HepG2 (cell line): Measurements from ENCODE around the gene ANKRD13D. TPM values are rescaled to one million over a fixed set of nuclear protein-coding genes. Genes with fewer than 3 reads are reported as not detected.

ENCODE experiments used
- ATAC-seq: fragments of 200-7000 bp; cut with Tn5 transposase; 3 replicates; pipeline ENCODE4 v1.9.1; 2020; ENCODE audit warnings: mild to moderate bottlenecking, moderate library complexity
- BruUV-seq: library from RNA; stranded (reverse); fragments of 400-500 nt; replicated peaks from 2 replicates; lab custom pipeline; 2021; lab: Mats Ljungman, UMichigan
- CTCF ChIA-PET: fragments of 300-600 bp; formaldehyde crosslinking; extraction: SDS; loops from one replicate; lab custom pipeline; 2021; ENCODE audit warnings: low total read pairs, inconsistent platforms, low intra/inter-chr PET ratio; lab: Yijun Ruan, JAX
- POLR2A ChIA-PET: fragments of 350-600 bp; sonication (Branson Sonifier 250); formaldehyde crosslinking; loops from one replicate; lab custom pipeline; 2020; ENCODE audit warnings: antibody characterized with exemption, inconsistent platforms; lab: Yijun Ruan, JAX
- DNase-seq: peaks from one replicate; pipeline ENCODE4 v3.0.0-alpha.2; 2015; ENCODE audit warnings: low spot score
- FAIRE-seq: peaks from 3 replicates; lab custom pipeline; 2011; peaks lifted over from hg19 to GRCh38; lab: Jason Lieb, UNC
- H2AFZ ChIP-seq: one replicate; pipeline ENCODE4 v1.6.1; 2011; ENCODE audit warnings: low read length, inconsistent platforms
- H3K27ac ChIP-seq: fragments of 300-600 bp; 3 replicates; pipeline ENCODE4 v1.8.0; 2011; ENCODE audit warnings: mixed run types, mild to moderate bottlenecking, mixed read lengths, low read length, inconsistent platforms; ENCODE audit not compliant: insufficient read depth; ENCODE audit errors: extremely low read length
- H3K27me3 ChIP-seq, 2 experiments: fragments of 200-600 bp in 1 of 2; 2 replicates in 1 of 2; 3 replicates in 1 of 2; pipeline versions ENCODE4 v1.6.0 to v1.8.0; 2011; ENCODE audit warnings: low read length in 2 of 2, mild to moderate bottlenecking in 2 of 2, moderate library complexity in 2 of 2, inconsistent platforms in 1 of 2; ENCODE audit not compliant: insufficient read depth in 2 of 2, control insufficient read depth in 1 of 2
- H3K36me3 ChIP-seq, 2 experiments: fragments of 200-600 bp in 1 of 2; replicated peaks in 1 of 2; 2 replicates in 1 of 2; 3 replicates in 1 of 2; pipeline versions ENCODE4 v1.5.1 to v1.8.0; 2011; ENCODE audit warnings: low read length in 2 of 2, inconsistent platforms in 1 of 2; ENCODE audit not compliant: insufficient read depth in 2 of 2, control insufficient read depth in 1 of 2
- H3K4me1 ChIP-seq: 2 replicates; pipeline ENCODE4 v1.5.1; 2012; ENCODE audit warnings: low read length, inconsistent platforms; ENCODE audit not compliant: insufficient read depth
- H3K4me2 ChIP-seq: 2 replicates; pipeline ENCODE4 v1.6.0; 2011; ENCODE audit warnings: low read depth, low read length, inconsistent platforms
- H3K4me3 ChIP-seq, 3 experiments: fragments of 200-600 bp in 1 of 3; sonication (generic), shearing (Covaris generic) in 1 of 3; replicated peaks in 1 of 3; 2 replicates each; pipeline ENCODE4 v1.5.1; 2011 to 2016; ENCODE audit warnings: low read length in 3 of 3, inconsistent platforms in 2 of 3, low read depth in 2 of 3, mild to moderate bottlenecking in 2 of 3, control low read depth in 1 of 3, mixed read lengths in 1 of 3; ENCODE audit not compliant: insufficient read depth in 1 of 3
- H3K79me2 ChIP-seq: one replicate; pipeline ENCODE4 v1.6.1; 2011; ENCODE audit warnings: low read length, inconsistent platforms; ENCODE audit not compliant: insufficient read depth
- H3K9ac ChIP-seq: 2 replicates; pipeline ENCODE4 v1.6.0; 2011; ENCODE audit warnings: mild to moderate bottlenecking, low read depth, low read length, inconsistent platforms; ENCODE audit not compliant: insufficient read depth
- H3K9me3 ChIP-seq: 2 replicates; pipeline ENCODE4 v1.5.1; 2012; ENCODE audit warnings: mild to moderate bottlenecking, low read length
- H4K20me1 ChIP-seq: 2 replicates; pipeline ENCODE4 v1.6.0; 2011; ENCODE audit warnings: inconsistent platforms, mild to moderate bottlenecking, low read length, moderate library complexity; ENCODE audit not compliant: insufficient read depth
- FLYWCH1 ChIP-seq: sonication (generic); formaldehyde crosslinking; IDR thresholded peaks from 2 replicates; pipeline ENCODE4 v1.8.1; 2023; ENCODE audit warnings: mild to moderate bottlenecking, missing genetic modification reagents
- HNRNPK ChIP-seq: fragments of 200-400 bp; formaldehyde crosslinking; IDR thresholded peaks from 2 replicates; pipeline ENCODE4 v1.6.1; 2018; ENCODE audit warnings: low read length, low read depth, moderate library complexity, mild to moderate bottlenecking; ENCODE audit not compliant: poor library complexity, severe bottlenecking
- JUNB ChIP-seq: sonication (generic); formaldehyde crosslinking; IDR thresholded peaks from 2 replicates; pipeline ENCODE4 v1.8.0; 2022; ENCODE audit warnings: missing genetic modification reagents, mild to moderate bottlenecking, borderline replicate concordance
- MEF2D ChIP-seq: sonication (generic); formaldehyde crosslinking; IDR thresholded peaks from 2 replicates; pipeline ENCODE4 v1.5.1; 2020; ENCODE audit warnings: mild to moderate bottlenecking, missing genetic modification reagents
- MTF2 ChIP-seq: sonication (generic); formaldehyde crosslinking; IDR thresholded peaks from 2 replicates; pipeline ENCODE4 v1.5.0; 2020; ENCODE audit warnings: missing genetic modification reagents, borderline replicate concordance
- RNF2 ChIP-seq: fragments of 450-650 bp; conservative IDR thresholded peaks from 2 replicates; pipeline ENCODE4 v1.6.1; 2016; ENCODE audit warnings: low read depth
- ZNF263 ChIP-seq: sonication (generic); formaldehyde crosslinking; IDR thresholded peaks from 2 replicates; pipeline ENCODE4 v1.4.0; 2020; ENCODE audit warnings: missing genetic modification reagents
- ZNF567 ChIP-seq: sonication (generic); formaldehyde crosslinking; IDR thresholded peaks from 2 replicates; pipeline ENCODE4 v1.8.1; 2023; ENCODE audit warnings: mild to moderate bottlenecking, missing genetic modification reagents, borderline replicate concordance
- ZNF879 ChIP-seq: sonication (generic); formaldehyde crosslinking; IDR thresholded peaks from 2 replicates; pipeline ENCODE4 v1.8.1; 2023; ENCODE audit warnings: missing genetic modification reagents
- WGBS: methylation state at CpG from one replicate; pipeline ENCODE4 v1.1.6; 2017; ENCODE audit warnings: low lambda C conversion rate; 5-methylcytosine and 5-hydroxymethylcytosine counted together
- in situ Hi-C: cut with HindIII; loops from 2 replicates; pipeline ENCODE4 v1.10.0; 2017; ENCODE audit warnings: low pct_unique_long_range_greater_than_20kb; ENCODE audit not compliant: extremely low pct_ligation_motif_present
- intact Hi-C: fragments of 100-400 bp; cut with micrococcal nuclease; formaldehyde crosslinking; loops from one replicate; pipeline ENCODE4 v1.10.0; 2022; ENCODE audit not compliant: unreplicated experiment
- polyA plus RNA-seq, 8 experiments: library from polyadenylated mRNA; depleted of rRNA in 3 of 8; stranded (reverse) in 7 of 8; unstranded in 1 of 8; fragments of >200 nt; fragmentation: Illumina TruSeq in 4 of 8; extraction: Trizol in 4 of 8; gene quantifications; 2 replicates each; pipeline versions ENCODE4 v1.2.1 to v1.2.3, GENCODE V29; 2011 to 2016; ENCODE audit warnings: low read depth in 4 of 8, missing spikeins in 1 of 8, mixed read lengths in 1 of 8; ENCODE audit not compliant: insufficient read depth in 1 of 8
- total RNA-seq, 5 experiments: library from RNA; depleted of rRNA; stranded (reverse); fragments of >200 nt; fragmentation: Illumina TruSeq; extraction: Trizol; gene quantifications; 2 replicates each; pipeline ENCODE4 v1.2.3, GENCODE V29; 2016; ENCODE audit warnings: low read depth in 1 of 5
- TF ChIP-seq, protein P1 (sequence below): sonication (generic); formaldehyde crosslinking; IDR thresholded peaks from 2 replicates; pipeline ENCODE4 v1.8.0; 2022; ENCODE audit warnings: mild to moderate bottlenecking, missing genetic modification reagents, borderline replicate concordance
- TF ChIP-seq, protein P2 (sequence below): sonication (generic); formaldehyde crosslinking; IDR thresholded peaks from 2 replicates; pipeline ENCODE4 v1.4.0; 2020; ENCODE audit warnings: missing genetic modification reagents, borderline replicate concordance
- TF ChIP-seq, protein P3 (sequence below): sonication (generic); formaldehyde crosslinking; IDR thresholded peaks from 2 replicates; pipeline ENCODE4 v1.5.1; 2020; ENCODE audit warnings: missing genetic modification reagents, mild to moderate bottlenecking, borderline replicate concordance

The ANKRD13D gene
- total and polyA plus RNA-seq, 2 of the 13 experiments (the other 11 are each of a cell fraction or from before 2014, with no cell fraction given): 18.6 to 27.3 TPM

DNA sequence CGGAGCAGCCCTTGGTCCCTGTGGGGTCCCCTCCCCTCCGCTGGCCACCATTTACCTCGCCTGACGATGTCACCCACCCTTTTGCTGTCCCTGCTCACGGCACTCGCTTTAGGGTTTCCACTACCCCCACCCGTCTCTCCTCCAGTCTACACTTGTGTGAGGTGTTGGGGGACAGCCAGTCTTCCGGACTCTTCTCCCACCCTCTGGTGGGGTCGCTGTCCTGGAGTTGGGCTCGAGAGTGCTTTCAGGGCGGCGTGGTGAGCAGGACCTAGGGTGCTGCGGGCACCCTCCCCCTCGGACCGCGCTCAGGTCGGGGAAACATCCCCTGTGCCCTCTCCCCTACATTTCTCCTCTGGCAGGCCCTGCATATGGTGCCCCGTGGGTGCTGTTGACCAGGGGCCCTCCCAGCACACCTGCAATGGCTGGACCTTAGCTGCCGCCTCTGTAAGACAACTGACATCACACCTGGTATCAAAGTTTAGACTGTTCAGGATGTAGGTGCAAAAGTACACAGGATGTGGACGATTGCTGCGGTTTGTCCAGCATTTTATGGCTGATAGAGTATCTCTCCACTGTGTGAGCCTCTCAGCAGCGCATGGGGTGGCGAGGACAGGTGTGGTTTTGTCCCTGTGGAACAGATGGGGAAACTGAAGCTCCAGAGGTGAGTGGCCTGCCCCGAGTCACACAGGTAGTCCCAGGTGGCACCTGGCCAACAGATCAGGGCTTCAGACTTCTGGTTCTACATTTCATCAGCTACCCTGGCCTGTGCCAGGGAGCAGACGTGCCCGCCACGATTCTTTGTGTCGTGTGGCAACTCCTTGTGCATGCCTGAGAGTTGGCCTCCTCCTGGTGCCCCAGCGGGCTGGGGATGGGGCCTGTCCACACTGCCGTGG, 21.7 kb upstream of the ANKRD13D start:
- Histone ChIP-seq H3K9ac (peak overlapping the region; percentile 83), H3K4me2 (peak overlapping the region; percentile 90), H3K36me3 (peaks cover 7 to 43% of the 10 kb centered on the region in 2 experiments), H3K9me3 (no peaks in the 10 kb centered on the region), H3K79me2 (peaks cover 56% of the 10 kb centered on the region), H4K20me1 (peaks cover 21% of the 10 kb centered on the region), H2AFZ (no peak overlapping the region), H3K4me1 (peaks cover 57% of the 10 kb centered on the region), H3K4me3 (peak overlapping the region; percentile 93 to 98 (median 93)), H3K27ac (peak overlapping the region; percentile 77), H3K27me3 (no peaks in the 10 kb centered on the region)
- WGBS: 26% methylated on average over 25 of the region's 30 CpGs
- BruUV-seq: TSS peak; percentile 55
- DNase-seq (peak; percentile 61), FAIRE-seq (peak; percentile 64), ATAC-seq (peak; percentile 37)
- ChIA-PET POLR2A (interaction anchor here (1.0 to 4.5 kb wide), 5 partner anchors 10 to 87 kb away, joined by 3 to 19 read pairs (median 3); partner anchors contain the start of gene ANKRD13D), CTCF (interaction anchor here (2.4 kb wide), 1 partner anchor 50 kb away, joined by 25 read pairs; no protein-coding TSS in a partner anchor)
- intact Hi-C loops: loop anchor here (1.0 kb wide), 1 partner anchor 22 kb away; the partner anchor contains the start of gene ANKRD13D
- in situ Hi-C loops: no loop called here
- TF ChIP-seq JUNB (no peak), MEF2D (CRISPR knock-in tag) (peak; percentile 57; the same call in 1 of the 2 replicates), RNF2 (no peak), FLYWCH1 (CRISPR knock-in tag) (no peak), ZNF567 (CRISPR knock-in tag) (0 out of 2 replicates have a peak, but pooled peaks have one; percentile 75), MTF2 (CRISPR knock-in tag) (no peak), ZNF263 (no peak), HNRNPK (no peak), ZNF879 (CRISPR knock-in tag) (0 out of 2 replicates have a peak, but pooled peaks have one; percentile 27)
- TF ChIP-seq, protein P1, sequence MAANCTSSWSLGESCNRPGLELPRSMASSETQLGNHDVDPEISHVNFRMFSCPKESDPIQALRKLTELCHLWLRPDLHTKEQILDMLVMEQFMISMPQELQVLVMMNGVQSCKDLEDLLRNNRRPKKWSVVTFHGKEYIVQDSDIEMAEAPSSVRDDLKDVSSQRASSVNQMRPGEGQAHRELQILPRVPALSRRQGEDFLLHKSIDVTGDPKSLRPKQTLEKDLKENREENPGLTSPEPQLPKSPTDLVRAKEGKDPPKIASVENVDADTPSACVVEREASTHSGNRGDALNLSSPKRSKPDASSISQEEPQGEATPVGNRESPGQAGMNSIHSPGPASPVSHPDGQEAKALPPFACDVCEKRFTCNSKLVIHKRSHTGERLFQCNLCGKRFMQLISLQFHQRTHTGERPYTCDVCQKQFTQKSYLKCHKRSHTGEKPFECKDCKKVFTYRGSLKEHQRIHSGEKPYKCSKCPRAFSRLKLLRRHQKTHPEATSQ (CRISPR knock-in tag): no peak
- TF ChIP-seq, protein P2, sequence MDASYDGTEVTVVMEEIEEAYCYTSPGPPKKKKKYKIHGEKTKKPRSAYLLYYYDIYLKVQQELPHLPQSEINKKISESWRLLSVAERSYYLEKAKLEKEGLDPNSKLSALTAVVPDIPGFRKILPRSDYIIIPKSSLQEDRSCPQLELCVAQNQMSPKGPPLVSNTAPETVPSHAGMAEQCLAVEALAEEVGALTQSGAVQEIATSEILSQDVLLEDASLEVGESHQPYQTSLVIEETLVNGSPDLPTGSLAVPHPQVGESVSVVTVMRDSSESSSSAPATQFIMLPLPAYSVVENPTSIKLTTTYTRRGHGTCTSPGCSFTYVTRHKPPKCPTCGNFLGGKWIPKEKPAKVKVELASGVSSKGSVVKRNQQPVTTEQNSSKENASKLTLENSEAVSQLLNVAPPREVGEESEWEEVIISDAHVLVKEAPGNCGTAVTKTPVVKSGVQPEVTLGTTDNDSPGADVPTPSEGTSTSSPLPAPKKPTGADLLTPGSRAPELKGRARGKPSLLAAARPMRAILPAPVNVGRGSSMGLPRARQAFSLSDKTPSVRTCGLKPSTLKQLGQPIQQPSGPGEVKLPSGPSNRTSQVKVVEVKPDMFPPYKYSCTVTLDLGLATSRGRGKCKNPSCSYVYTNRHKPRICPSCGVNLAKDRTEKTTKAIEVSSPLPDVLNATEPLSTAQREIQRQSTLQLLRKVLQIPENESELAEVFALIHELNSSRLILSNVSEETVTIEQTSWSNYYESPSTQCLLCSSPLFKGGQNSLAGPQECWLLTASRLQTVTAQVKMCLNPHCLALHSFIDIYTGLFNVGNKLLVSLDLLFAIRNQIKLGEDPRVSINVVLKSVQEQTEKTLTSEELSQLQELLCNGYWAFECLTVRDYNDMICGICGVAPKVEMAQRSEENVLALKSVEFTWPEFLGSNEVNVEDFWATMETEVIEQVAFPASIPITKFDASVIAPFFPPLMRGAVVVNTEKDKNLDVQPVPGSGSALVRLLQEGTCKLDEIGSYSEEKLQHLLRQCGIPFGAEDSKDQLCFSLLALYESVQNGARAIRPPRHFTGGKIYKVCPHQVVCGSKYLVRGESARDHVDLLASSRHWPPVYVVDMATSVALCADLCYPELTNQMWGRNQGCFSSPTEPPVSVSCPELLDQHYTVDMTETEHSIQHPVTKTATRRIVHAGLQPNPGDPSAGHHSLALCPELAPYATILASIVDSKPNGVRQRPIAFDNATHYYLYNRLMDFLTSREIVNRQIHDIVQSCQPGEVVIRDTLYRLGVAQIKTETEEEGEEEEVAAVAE (CRISPR knock-in tag): no peak
- TF ChIP-seq, protein P3, sequence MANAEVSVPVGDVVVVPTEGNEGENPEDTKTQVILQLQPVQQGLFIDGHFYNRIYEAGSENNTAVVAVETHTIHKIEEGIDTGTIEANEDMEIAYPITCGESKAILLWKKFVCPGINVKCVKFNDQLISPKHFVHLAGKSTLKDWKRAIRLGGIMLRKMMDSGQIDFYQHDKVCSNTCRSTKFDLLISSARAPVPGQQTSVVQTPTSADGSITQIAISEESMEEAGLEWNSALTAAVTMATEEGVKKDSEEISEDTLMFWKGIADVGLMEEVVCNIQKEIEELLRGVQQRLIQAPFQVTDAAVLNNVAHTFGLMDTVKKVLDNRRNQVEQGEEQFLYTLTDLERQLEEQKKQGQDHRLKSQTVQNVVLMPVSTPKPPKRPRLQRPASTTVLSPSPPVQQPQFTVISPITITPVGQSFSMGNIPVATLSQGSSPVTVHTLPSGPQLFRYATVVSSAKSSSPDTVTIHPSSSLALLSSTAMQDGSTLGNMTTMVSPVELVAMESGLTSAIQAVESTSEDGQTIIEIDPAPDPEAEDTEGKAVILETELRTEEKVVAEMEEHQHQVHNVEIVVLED (CRISPR knock-in tag): peak; percentile 25; the same call in 1 of the 2 replicates
